Stimulated activated effector memory CD8-positive, alpha-beta T cell treated with anti-CD3 and anti-CD28 coated beads, Interleukin-12 subunit alpha, Interleukin-12 subunit beta, amount 100 ng/mL, for 72 hours (primary cell): Measurements from ENCODE around the gene CACNA1C.

ENCODE experiments used
- ATAC-seq: fragments of 150-1000 bp; cut with Tn5 transposase; 2 replicates; pipeline ENCODE4 v1.10.0; 2021
- DNase-seq, 2 donors: peaks; one replicate each; pipeline ENCODE4 v3.0.0; 2021 to 2022; ENCODE audit warnings: low spot score in 2 of 2
- H3K27ac Mint-ChIP-seq: one replicate; pipeline ENCODE4 v1.8.0; 2022; ENCODE audit warnings: mild to moderate bottlenecking, mixed read lengths
- H3K36me3 Mint-ChIP-seq: one replicate; pipeline ENCODE4 v1.8.0; 2022; ENCODE audit warnings: mild to moderate bottlenecking, mixed read lengths
- H3K4me1 Mint-ChIP-seq: one replicate; pipeline ENCODE4 v1.8.0; 2022; ENCODE audit warnings: mixed read lengths
- H3K4me3 Mint-ChIP-seq: one replicate; pipeline ENCODE4 v1.8.0; 2022; ENCODE audit warnings: mild to moderate bottlenecking, mixed read lengths
- H3K9me3 Mint-ChIP-seq: one replicate; pipeline ENCODE4 v1.8.0; 2022; ENCODE audit warnings: mixed read lengths

The CACNA1C gene

GRCh38 chr12:2402073-2402579 lies 349.3 kb downstream of the CACNA1C start:
- Mint-ChIP-seq H3K36me3 (no peaks in the 10 kb centered on the region), H3K27ac (no peak overlapping the region), H3K4me1 (no peaks in the 10 kb centered on the region), H3K4me3 (no peak overlapping the region), H3K9me3 (no peaks in the 10 kb centered on the region)
- DNase-seq = no peak
- ATAC-seq = no peak

- H3K4me1 Mint-ChIP-seq = no peaks in the 10 kb centered on the region
- no peak overlapping the region for H3K27ac Mint-ChIP-seq
- H3K4me3 Mint-ChIP-seq = no peak overlapping the region
- DNase-seq (no peak), ATAC-seq (peak; percentile 52)
- no peaks in the 10 kb centered on the region for H3K36me3 Mint-ChIP-seq
- no peaks in the 10 kb centered on the region for H3K9me3 Mint-ChIP-seq
These were observed 350.6 kb downstream of the CACNA1C start for GRCh38 chr12:2403221-2403976.

GRCh38 chr12:2405039-2405438 lies 352.3 kb downstream of the CACNA1C start:
- Mint-ChIP-seq H3K4me3 (no peak overlapping the region), H3K27ac (no peak overlapping the region)
- ATAC-seq = no peak

GRCh38 chr12:2406903-2407302 lies 354.1 kb downstream of the CACNA1C start:
- no peak for DNase-seq
- no peak for ATAC-seq
- H3K4me1 Mint-ChIP-seq = no peaks in the 10 kb centered on the region
- H3K9me3 Mint-ChIP-seq = no peaks in the 10 kb centered on the region
- no peak overlapping the region for H3K4me3 Mint-ChIP-seq
- H3K36me3 Mint-ChIP-seq = no peaks in the 10 kb centered on the region
- H3K27ac Mint-ChIP-seq = no peak overlapping the region

More at GRCh38 chr12:2405039-2405438, 352.3 kb downstream of the CACNA1C start:
- Mint-ChIP-seq H3K4me1 (no peaks in the 10 kb centered on the region), H3K36me3 (no peaks in the 10 kb centered on the region), H3K9me3 (no peaks in the 10 kb centered on the region)
- no peak for DNase-seq

- no peak for ATAC-seq
- no peaks in the 10 kb centered on the region for H3K9me3 Mint-ChIP-seq
- no peaks in the 10 kb centered on the region for H3K36me3 Mint-ChIP-seq
- DNase-seq = no peak
- no peaks in the 10 kb centered on the region for H3K4me1 Mint-ChIP-seq
- no peak overlapping the region for H3K27ac Mint-ChIP-seq
- no peak overlapping the region for H3K4me3 Mint-ChIP-seq
These were observed 355.5 kb downstream of the CACNA1C start for GRCh38 chr12:2408262-2408661.

- Mint-ChIP-seq H3K9me3 (no peaks in the 10 kb centered on the region), H3K4me1 (no peaks in the 10 kb centered on the region), H3K4me3 (no peak overlapping the region), H3K27ac (no peak overlapping the region), H3K36me3 (no peaks in the 10 kb centered on the region)
- DNase-seq (no peak), ATAC-seq (no peak)
These were observed 357.0 kb downstream of the CACNA1C start for GRCh38 chr12:2409656-2410265.

- H3K4me1 Mint-ChIP-seq = no peaks in the 10 kb centered on the region
- ATAC-seq (no peak), DNase-seq (no peak)
- no peaks in the 10 kb centered on the region for H3K36me3 Mint-ChIP-seq
- H3K4me3 Mint-ChIP-seq = no peak overlapping the region
- no peak overlapping the region for H3K27ac Mint-ChIP-seq
- no peaks in the 10 kb centered on the region for H3K9me3 Mint-ChIP-seq
These were observed 357.7 kb downstream of the CACNA1C start for GRCh38 chr12:2410496-2410895.

- DNase-seq (no peak), ATAC-seq (no peak)
- Mint-ChIP-seq H3K4me3 (no peak overlapping the region), H3K4me1 (no peaks in the 10 kb centered on the region), H3K36me3 (no peaks in the 10 kb centered on the region), H3K27ac (no peak overlapping the region), H3K9me3 (no peaks in the 10 kb centered on the region)
These were observed 358.2 kb downstream of the CACNA1C start for GRCh38 chr12:2411011-2411410.

- no peaks in the 10 kb centered on the region for H3K36me3 Mint-ChIP-seq
- no peak overlapping the region for H3K27ac Mint-ChIP-seq
- H3K4me1 Mint-ChIP-seq = no peaks in the 10 kb centered on the region
- no peaks in the 10 kb centered on the region for H3K9me3 Mint-ChIP-seq
- no peak overlapping the region for H3K4me3 Mint-ChIP-seq
- DNase-seq (no peak), ATAC-seq (no peak)
These were observed 359.0 kb downstream of the CACNA1C start for GRCh38 chr12:2411616-2412304.

- no peak for ATAC-seq
- Mint-ChIP-seq H3K4me1 (no peaks in the 10 kb centered on the region), H3K36me3 (no peaks in the 10 kb centered on the region), H3K9me3 (no peaks in the 10 kb centered on the region), H3K4me3 (no peak overlapping the region), H3K27ac (no peak overlapping the region)
- DNase-seq = no peak
These were observed 359.5 kb downstream of the CACNA1C start for GRCh38 chr12:2412305-2412643.

- Mint-ChIP-seq H3K9me3 (no peaks in the 10 kb centered on the region), H3K4me1 (no peaks in the 10 kb centered on the region), H3K36me3 (no peaks in the 10 kb centered on the region), H3K4me3 (no peak overlapping the region), H3K27ac (no peak overlapping the region)
- ATAC-seq (no peak), DNase-seq (no peak)
These were observed 360.5 kb downstream of the CACNA1C start for GRCh38 chr12:2413301-2413700.

GRCh38 chr12:2413999-2414792 lies 361.4 kb downstream of the CACNA1C start:
- Mint-ChIP-seq H3K4me3 (no peak overlapping the region), H3K27ac (no peak overlapping the region), H3K4me1 (no peaks in the 10 kb centered on the region), H3K9me3 (no peaks in the 10 kb centered on the region), H3K36me3 (no peaks in the 10 kb centered on the region)
- DNase-seq (no peak), ATAC-seq (no peak)

- no peaks in the 10 kb centered on the region for H3K36me3 Mint-ChIP-seq
- no peaks in the 10 kb centered on the region for H3K9me3 Mint-ChIP-seq
- DNase-seq (no peak), ATAC-seq (no peak)
- no peaks in the 10 kb centered on the region for H3K4me1 Mint-ChIP-seq
- H3K4me3 Mint-ChIP-seq = no peak overlapping the region
- no peak overlapping the region for H3K27ac Mint-ChIP-seq
These were observed 362.2 kb downstream of the CACNA1C start for GRCh38 chr12:2414810-2415567.

- H3K27ac Mint-ChIP-seq = no peak overlapping the region
- H3K36me3 Mint-ChIP-seq = no peaks in the 10 kb centered on the region
These were observed 362.8 kb downstream of the CACNA1C start for GRCh38 chr12:2415568-2415944.

GRCh38 chr12:2416158-2416557 lies 363.4 kb downstream of the CACNA1C start:
- H3K4me3 Mint-ChIP-seq = no peak overlapping the region
- DNase-seq = no peak
- no peaks in the 10 kb centered on the region for H3K36me3 Mint-ChIP-seq
- H3K4me1 Mint-ChIP-seq = no peaks in the 10 kb centered on the region
- no peaks in the 10 kb centered on the region for H3K9me3 Mint-ChIP-seq
- H3K27ac Mint-ChIP-seq = no peak overlapping the region
- no peak for ATAC-seq

More at GRCh38 chr12:2415568-2415944, 362.8 kb downstream of the CACNA1C start:
- no peak for ATAC-seq
- no peaks in the 10 kb centered on the region for H3K4me1 Mint-ChIP-seq
- no peak for DNase-seq
- H3K4me3 Mint-ChIP-seq = no peak overlapping the region
- H3K9me3 Mint-ChIP-seq = no peaks in the 10 kb centered on the region
